T-helper 2 cell treated with Interferon-gamma antibody and Interleukin-4, amounts not matched to agents 100 ng/mL and 5 ng/mL, for 36 hours (primary cell): ENCODE data around the gene SLC7A14. TPM values are rescaled to one million over a fixed set of nuclear protein-coding genes. Genes with fewer than 3 reads are reported as not detected.

Experiments used
- intact Hi-C: fragments of 100-400 bp; cut with micrococcal nuclease; formaldehyde crosslinking; loops from one replicate; pipeline ENCODE4 v1.15.1; 2023
- total RNA-seq: library from RNA; stranded (reverse); gene quantifications from 2 replicates; pipeline ENCODE4 v1.2.3, GENCODE V29; 2022

SLC7A14 gene
- not detected in 2 replicates for total RNA-seq

- intact Hi-C loops = no loop called here
Observed at GRCh38 chr3:170585937-170586310, at the start of gene SLC7A14. Gene SLC7A14, minus strand, starts transcription at chr3:170586075. Its CDS starts 59,139 bp downstream, at chr3:170526936.

GRCh38 chr3:170635385-170635735 is 49.5 kb upstream of the SLC7A14 start:
- intact Hi-C loops = no loop called here

- intact Hi-C loops = no loop called here
Observed at GRCh38 chr3:170634663-170635384, 48.9 kb upstream of the SLC7A14 start.

DNA sequence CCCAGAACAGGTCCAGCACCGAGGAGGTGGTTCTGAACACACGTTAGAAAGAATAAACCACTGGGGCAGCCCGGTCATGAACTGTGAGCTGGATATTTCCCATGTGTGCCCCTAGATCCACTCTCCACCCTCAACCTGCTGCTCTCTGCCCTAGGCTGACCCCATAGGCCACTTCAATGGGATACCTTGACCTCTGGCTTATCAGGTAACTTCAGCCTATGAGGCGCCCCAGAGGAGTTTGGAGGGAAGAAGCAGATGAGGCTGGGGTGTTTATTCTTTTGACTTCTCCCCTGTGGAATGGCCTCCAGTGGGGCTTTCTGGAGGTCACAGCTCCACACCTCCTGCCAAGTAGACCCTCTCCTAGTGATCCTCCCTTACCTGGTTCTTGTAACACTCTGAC is 47.7 kb upstream of the SLC7A14 start:
- intact Hi-C loops = no loop called here

- intact Hi-C loops = no loop called here
Observed at GRCh38 chr3:170632780-170633179, 46.9 kb upstream of the SLC7A14 start.

- intact Hi-C loops = no loop called here
Observed at GRCh38 chr3:170631755-170632488, 46.0 kb upstream of the SLC7A14 start.

- intact Hi-C loops = no loop called here
Observed at GRCh38 chr3:170623524-170623923, 37.6 kb upstream of the SLC7A14 start.

DNA sequence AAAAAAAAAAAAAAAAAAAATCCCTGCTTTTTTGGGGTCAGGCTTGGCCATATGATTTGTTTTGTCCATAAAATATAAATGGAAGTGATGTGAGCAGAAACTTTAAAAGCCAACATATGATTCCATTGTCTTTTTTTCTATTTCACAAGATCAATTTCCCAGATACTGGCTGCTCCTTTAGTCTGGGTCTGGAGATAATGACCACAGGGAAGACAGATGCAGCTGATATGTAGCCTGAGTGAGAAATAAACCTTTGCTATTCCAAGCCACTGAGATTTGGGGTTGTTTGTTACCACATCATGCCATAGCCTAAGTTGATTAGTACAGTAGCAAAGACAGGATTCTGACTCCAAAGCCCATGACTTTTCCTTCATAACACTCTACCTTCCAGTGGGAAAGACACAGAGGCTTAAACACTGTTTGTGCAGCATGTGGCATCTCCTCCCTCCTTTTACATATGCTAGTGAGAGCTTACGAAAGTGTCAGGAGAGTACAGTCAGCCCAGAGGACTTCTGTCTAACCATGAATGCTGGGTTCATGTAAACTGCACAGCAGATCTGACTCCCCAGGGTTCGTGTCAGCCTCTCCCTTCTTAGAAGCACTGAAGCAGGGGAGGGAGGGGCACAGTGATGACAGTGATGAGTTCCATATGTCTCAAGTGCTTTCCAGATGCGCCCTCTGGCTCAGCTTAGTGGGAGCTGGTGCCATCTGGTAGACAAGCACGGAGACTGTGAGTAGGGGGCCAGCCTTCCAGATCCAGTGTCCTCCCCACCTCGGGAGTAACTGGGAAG is 36.7 kb upstream of the SLC7A14 start:
- intact Hi-C loops = no loop called here

DNA sequence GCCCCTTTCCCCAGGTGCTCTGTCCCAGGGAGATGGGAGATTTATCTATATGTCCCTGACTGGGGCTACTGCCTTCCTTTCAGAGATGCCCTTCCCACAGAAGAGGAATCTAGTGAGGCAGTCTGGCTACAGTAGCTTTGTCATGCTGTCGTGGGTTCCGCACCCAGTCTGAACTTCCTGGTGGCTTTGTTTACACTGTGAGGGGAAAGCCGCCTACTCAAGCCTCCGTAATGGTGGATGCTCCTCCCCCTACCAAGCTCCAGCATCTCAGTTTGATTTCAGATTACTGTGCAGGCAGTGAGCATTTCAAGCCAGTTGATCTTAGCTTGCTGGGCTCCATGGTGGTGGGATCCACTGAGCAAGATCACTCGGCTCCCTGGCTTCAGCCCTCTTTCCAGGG is 35.4 kb upstream of the SLC7A14 start:
- intact Hi-C loops = no loop called here

DNA sequence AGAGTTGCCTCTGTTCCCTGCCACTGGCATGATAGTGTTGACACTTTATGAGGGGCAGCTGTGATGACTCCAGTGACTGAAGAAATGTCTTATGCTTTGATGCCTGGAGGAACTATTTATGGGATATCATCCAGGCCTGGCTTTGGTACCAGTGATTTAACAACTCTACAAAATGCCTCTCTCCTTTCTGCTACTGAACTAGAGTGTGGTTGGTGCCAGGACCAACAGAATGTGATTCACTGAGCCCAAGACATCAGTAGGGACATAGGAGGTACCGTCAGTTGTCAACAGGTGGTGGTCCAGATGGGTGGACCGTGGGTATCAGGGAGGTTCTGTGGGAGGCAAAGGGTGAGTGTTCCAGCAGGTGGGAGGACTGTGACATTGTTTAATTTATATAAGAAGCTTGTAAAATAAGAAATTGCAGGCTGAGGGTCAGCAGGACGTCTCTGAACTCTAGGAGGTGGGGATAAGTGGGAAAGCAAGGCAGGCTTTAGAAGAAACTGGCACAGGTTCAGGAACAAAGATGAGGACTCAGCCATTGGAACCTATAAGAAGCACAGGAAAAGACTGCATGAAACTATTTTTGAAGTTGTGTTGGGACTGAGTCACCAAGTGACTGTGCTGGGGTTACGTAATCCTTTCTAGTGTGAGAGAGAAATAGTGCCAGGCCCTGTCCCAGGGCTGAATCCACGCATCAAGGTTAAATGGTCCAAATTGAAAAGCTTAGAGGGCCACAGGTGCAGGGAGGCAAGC is 28.5 kb upstream of the SLC7A14 start:
- intact Hi-C loops = no loop called here

DNA sequence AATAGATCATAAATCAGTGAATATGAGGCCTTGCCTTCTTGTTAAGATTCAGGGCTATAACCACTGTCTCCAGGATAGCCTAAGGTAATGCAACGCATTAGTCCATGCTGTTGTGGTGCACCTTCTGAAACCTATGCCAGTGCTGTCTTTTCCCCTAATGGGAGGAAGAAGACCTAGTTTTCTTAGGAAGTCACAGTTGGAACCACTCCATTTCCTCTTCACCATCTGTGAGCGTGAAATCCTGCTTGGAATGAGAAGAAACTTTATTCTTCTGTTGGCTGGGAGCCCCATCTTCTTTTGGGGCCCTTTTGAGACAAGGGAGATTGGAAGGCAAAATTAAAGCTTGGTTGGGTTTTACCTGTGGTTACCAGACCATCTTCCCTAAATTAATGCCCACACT is 25.9 kb upstream of the SLC7A14 start:
- intact Hi-C loops = no loop called here

DNA sequence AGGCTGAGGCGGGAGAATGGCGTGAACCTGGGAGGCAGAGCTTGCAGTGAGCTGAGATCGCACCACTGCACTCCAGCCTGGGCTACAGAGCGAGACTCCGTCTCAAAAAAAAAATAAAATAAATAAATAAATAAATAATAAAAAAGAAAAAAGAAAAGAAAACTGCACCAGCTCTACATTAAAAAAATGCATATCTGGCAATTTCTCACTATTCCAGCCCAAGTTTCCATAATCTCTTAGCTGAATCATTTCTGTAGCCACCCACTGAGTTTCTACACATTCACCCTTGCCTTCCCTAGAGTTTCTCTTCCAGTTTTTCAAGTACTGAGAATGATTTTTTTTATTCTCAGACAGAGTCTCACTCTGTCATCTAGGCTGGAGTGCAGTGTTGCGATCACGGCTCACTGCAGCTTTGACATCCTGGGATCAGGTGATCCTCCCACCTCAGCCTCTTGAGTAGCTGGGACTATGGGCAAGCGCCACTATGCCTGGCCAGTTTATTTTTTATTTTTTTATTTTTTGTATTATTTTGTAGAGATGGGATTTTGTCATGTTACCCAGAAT is 24.5 kb upstream of the SLC7A14 start:
- intact Hi-C loops = no loop called here

DNA sequence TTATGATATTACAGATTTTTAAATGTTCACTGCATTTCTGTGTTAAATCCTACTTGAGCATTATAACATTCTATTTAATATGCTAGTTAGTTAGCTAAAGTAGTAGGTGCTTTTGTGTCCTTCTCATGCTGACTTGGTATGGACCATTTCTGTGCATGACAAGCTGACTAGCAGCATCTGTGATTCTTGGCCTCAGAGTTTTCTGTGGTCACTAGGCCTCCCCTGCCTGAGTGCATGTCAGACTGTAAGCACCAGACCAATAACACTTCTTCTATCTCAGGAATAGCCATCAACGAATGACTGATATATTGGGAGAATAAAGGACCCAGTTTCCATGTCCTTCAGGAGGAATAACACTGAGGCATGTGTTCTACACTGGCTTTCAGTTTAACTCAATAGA is 22.6 kb upstream of the SLC7A14 start:
- intact Hi-C loops = no loop called here

DNA sequence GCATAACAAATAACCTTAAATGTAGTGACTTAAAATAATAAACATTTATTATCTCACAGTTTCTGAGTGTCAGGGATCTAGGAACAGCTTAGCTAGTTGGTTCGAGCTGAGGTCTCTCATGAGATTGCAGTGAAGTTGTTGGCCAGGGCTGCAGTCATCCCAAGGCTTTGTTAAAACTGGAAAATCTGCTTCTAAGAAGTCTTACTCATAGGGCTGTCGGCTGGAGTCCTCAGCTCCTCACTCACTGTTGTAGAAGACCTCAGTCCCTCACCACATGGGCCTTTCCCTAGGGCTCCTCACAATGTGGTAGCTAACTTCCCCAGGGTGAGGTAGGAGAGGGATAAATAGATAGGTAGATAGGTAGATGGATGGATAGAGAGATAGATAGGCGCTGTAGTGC is 20.8 kb upstream of the SLC7A14 start:
- intact Hi-C loops = no loop called here

DNA sequence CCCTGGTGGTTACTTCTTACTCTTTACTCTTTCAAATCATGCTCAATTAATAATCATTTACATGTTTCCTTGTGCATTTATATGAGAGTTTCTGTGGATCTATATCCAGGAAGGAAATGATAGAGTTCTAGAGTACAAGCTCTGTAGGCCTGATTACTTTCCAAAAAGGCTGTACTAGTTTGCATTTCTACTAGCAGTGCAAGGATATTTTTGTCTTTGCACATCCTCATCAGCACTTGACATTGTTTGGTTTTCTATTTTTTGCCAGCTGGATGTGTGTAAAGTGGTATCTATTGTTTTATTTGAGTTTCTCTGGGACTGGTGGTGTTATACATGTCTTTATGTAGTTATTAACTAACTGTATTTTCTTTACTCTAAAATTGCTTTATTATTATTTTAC is 19.6 kb upstream of the SLC7A14 start:
- intact Hi-C loops = no loop called here

DNA sequence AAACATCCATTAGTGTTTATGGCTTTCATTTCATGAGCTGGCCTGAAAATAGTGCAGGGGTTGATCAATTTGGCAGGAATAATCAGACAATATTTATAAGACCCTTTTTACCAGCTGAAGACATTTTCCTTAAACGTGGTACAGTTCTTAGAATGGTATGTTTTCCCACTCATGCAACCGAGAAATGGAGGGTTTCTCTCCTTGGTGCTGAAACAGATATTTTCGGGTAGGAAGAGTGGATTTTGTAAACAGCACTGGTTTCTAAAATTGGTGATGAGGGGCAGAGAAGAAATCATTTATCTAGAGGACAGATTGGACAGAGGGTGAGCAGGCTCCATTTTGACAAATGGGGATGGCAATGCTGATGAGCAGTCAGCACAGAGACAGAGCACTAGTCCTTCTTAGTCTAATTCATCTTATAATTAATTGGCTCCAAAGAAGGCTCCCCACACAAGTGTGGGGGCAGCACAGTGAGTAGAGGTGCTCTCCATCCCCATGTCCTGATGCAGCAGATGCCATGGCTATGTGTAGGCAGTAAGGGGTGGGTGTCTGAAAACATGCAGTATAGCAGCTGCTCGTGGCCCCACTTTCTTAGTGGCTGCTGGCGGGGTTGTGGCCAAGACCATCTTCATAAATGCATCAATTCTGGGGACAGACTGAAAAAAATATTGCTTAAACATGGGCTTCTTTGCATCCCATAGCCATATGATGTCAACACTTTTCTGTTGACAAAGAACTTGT is 18.1 kb upstream of the SLC7A14 start:
- intact Hi-C loops = no loop called here

DNA sequence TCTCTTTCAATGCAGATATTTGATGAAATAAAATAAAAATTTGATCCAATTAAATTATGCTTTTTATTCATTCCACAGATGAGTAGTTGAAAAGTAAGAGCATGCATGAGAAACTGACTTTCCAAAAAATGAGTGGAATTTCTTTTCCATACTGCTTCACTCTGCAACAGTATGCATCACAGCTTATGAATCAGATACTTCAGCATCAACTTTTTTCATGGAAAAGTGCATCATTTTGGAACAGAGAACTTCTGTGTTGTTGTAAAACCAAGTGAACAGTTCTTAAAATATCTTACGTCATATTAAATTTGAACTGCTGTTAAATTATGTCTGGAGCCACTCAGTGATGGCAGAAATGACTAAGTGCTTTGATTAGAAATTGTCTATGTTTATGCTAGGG is 16.7 kb upstream of the SLC7A14 start:
- intact Hi-C loops = no loop called here

DNA sequence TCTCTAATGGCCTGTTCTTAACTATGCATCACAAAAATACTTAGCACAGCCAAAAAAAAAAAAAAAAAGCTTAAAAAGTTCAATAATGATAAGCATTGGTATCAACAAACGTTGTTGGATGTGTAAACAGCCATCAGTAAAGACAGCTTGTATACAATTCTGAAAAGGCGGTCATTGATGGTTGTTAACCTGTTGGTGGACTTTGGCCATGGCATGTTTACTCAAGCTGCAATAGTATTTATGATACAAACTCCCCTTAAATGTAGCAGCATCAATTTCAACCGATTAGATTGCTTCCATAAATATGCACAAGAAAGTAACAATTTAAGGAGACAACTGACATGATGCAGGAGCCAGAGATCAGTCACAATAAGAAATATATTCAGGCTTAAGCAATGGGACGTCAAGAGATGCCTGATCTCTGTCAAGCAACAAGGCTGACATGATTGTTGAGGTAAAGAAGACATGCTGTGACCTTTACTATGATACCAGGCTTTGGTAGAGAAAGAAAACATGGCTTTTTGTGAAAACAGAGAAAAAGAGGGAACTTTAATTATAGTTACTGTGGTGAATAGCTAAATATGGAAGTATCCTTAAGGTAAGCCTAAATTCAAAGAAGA is 14.2 kb upstream of the SLC7A14 start:
- intact Hi-C loops = no loop called here

DNA sequence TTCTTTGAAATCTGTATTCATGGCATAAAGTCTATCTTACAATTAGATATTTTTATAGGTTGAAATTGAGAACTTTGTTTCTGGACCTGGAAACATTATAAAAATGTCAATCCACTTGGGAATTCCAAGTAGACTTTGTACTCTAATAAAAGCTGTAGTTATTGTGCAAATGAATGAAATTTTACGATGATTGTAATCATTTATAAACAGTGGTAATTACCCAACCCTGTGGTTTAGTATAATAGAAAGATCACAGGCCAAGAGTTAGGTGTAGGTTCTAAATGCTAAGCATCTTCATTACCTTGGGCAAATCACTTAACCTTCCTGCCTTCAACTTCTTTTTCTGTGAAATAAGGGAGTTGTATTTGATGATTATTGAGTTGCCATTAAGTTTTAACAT is 13.2 kb upstream of the SLC7A14 start:
- intact Hi-C loops = no loop called here

- intact Hi-C loops = no loop called here
Observed at GRCh38 chr3:170598091-170598502, 12.2 kb upstream of the SLC7A14 start.
